Activated T-helper 1 cell treated with anti-CD3 and anti-CD28 coated beads, Interleukin-12 subunit alpha, Interleukin-12 subunit beta, Interleukin-2, Interleukin-4 antibody, amounts not matched to agents 30 ng/mL and 10 ng/mL and 1 ng/mL, durations not matched to agents 14 hours and 24 hours and 36 hours (primary cell): ENCODE results near the gene CEP164. TPM values are rescaled to one million over a fixed set of nuclear protein-coding genes. Genes with fewer than 3 reads are reported as not detected.
A peak's percentile ranks its signal among the peaks of the same experiment; 100 is the strongest.
"Not testable (repeated sequence)": the region's sequence is repeated elsewhere in the genome, so short reads cannot be mapped to it uniquely, and the experiment has no call there.

Source experiments
- DNase-seq: peaks from one replicate; pipeline ENCODE4 v3.0.0; 2021; ENCODE audit warnings: low spot score
- H3K27ac Mint-ChIP-seq: one replicate; pipeline ENCODE4 v1.8.0; 2021; ENCODE audit warnings: mild to moderate bottlenecking, mixed read lengths
- H3K27me3 Mint-ChIP-seq: one replicate; pipeline ENCODE4 v1.8.0; 2022; ENCODE audit warnings: mild to moderate bottlenecking, moderate library complexity, mixed read lengths; ENCODE audit not compliant: insufficient read depth
- H3K36me3 Mint-ChIP-seq: one replicate; pipeline ENCODE4 v1.8.0; 2021; ENCODE audit warnings: low read depth, mixed read lengths
- H3K4me1 Mint-ChIP-seq: one replicate; pipeline ENCODE4 v1.8.0; 2021; ENCODE audit warnings: low read depth, mixed read lengths
- H3K4me3 Mint-ChIP-seq: one replicate; pipeline ENCODE4 v1.8.0; 2021; ENCODE audit warnings: mild to moderate bottlenecking, moderate library complexity, mixed read lengths
- H3K9me3 Mint-ChIP-seq: one replicate; pipeline ENCODE4 v1.8.0; 2021; ENCODE audit warnings: mixed read lengths
- intact Hi-C: fragments of 100-400 bp; cut with micrococcal nuclease; formaldehyde crosslinking; loops from one replicate; pipeline ENCODE4 v1.15.1; 2024
- total RNA-seq: library from RNA; stranded (reverse); gene quantifications from 2 replicates; pipeline ENCODE4 v1.2.3, GENCODE V29; 2022

The CEP164 gene
- total RNA-seq, 1 donor from 2014 or later = 37.2 TPM

- intact Hi-C loops = no loop called here
- H3K36me3 Mint-ChIP-seq = no peaks in the 10 kb centered on the region
- H3K9me3 Mint-ChIP-seq = peaks cover 5% of the 10 kb centered on the region
- H3K27me3 Mint-ChIP-seq = peaks cover 4% of the 10 kb centered on the region
- no peaks in the 10 kb centered on the region for H3K4me1 Mint-ChIP-seq
- DNase-seq = no peak
- no peak overlapping the region for H3K27ac Mint-ChIP-seq
- H3K4me3 Mint-ChIP-seq = no peak overlapping the region
Observed at GRCh38 chr11:117453886-117454563, 126.4 kb downstream of the CEP164 start.

GRCh38 chr11:117454564-117454917, 126.9 kb downstream of the CEP164 start:
- Mint-ChIP-seq H3K27me3 (peaks cover 4% of the 10 kb centered on the region), H3K9me3 (peaks cover 5% of the 10 kb centered on the region), H3K27ac (no peak overlapping the region), H3K4me3 (no peak overlapping the region), H3K4me1 (no peaks in the 10 kb centered on the region), H3K36me3 (no peaks in the 10 kb centered on the region)
- intact Hi-C loops = no loop called here
- DNase-seq = no peak

- no peak overlapping the region for H3K27ac Mint-ChIP-seq
- no peaks in the 10 kb centered on the region for H3K4me1 Mint-ChIP-seq
- H3K27me3 Mint-ChIP-seq = peaks cover 4% of the 10 kb centered on the region
- H3K36me3 Mint-ChIP-seq = no peaks in the 10 kb centered on the region
- H3K4me3 Mint-ChIP-seq = no peak overlapping the region
- intact Hi-C loops = no loop called here
- peaks cover 5% of the 10 kb centered on the region for H3K9me3 Mint-ChIP-seq
- DNase-seq = no peak
Observed at GRCh38 chr11:117456027-117456720, 128.5 kb downstream of the CEP164 start.

DNA sequence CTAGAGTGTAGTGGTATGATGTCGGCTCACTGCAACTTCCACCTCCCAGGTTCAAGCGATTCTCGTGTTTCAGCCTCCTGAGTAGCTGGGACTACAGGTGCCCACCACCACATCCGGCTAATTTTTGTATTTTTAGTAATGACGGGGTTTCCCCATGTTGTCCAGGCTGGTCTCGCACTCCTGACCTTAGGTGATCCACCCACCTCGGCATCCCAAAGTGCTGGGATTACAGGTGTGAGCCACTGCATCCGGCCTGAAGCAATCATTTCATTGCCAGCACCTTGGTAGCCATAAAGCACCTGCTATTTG, 129.0 kb downstream of the CEP164 start:
- H3K27ac Mint-ChIP-seq, H3K36me3 Mint-ChIP-seq, H3K4me3 Mint-ChIP-seq, intact Hi-C loops, H3K4me1 Mint-ChIP-seq, H3K27me3 Mint-ChIP-seq, DNase-seq, H3K9me3 Mint-ChIP-seq: not testable (repeated sequence)

DNA sequence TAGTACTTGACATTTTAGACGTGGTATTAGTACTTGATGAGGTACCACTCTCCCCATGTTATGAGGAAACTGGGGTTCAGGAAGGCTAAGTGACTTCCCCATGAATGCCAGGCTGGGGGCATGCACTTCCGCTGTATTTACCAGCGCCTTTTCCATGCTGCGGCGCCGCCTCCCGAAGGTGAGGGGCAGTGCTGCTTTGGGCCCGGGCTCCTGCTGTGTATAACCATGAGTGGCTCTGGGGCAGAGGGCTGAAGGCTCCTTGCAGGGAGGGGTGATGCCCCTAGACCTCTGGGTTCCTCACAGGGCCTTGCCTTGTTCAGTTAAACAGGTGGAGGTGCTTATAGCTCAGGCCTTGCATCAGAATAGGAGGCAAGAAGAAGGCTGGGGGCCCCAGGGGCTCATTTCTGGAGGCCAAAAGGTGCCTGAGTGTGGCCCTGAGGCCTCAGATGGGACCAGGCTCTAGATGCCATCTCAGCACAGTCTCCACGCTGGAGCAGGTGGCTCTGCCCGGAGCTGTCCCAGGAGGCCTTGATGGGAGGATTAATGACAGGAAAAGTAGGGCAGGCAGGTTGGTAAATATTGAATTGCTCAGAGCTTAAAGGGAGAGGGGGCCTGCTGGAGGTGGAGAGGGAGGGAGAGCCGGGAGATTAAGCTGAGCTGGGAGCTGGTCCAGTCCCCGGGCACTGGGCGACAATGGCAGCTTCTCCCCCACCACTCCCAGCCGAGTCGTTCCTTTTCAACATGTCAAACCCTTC, 129.6 kb downstream of the CEP164 start:
- peaks cover 5% of the 10 kb centered on the region for H3K9me3 Mint-ChIP-seq
- no peaks in the 10 kb centered on the region for H3K4me1 Mint-ChIP-seq
- peaks cover 2% of the 10 kb centered on the region for H3K27me3 Mint-ChIP-seq
- no peak overlapping the region for H3K4me3 Mint-ChIP-seq
- H3K27ac Mint-ChIP-seq = no peak overlapping the region
- intact Hi-C loops = no loop called here
- no peak for DNase-seq
- no peaks in the 10 kb centered on the region for H3K36me3 Mint-ChIP-seq

DNA sequence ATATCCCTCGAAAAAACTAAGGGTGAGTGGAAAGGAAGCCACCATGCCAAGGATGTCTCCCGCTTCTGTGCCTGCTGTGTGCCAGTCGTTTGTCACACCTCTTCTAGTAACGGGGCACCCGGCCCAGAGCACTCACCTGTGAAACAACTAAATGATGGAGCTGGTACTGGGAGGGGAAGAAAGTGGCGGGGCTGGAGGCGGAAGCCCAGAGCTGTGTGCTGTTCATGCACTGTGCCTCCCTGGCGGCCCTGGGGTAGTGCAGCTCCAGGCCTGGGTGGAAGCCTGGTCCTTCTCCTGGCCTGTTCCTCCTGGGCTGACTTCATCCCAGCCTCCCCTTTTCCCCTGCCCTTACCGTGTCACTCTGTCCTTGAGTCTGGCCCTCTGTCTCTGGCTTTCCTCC, 130.2 kb downstream of the CEP164 start:
- H3K9me3 Mint-ChIP-seq = peaks cover 5% of the 10 kb centered on the region
- no peak for DNase-seq
- H3K4me3 Mint-ChIP-seq = no peak overlapping the region
- H3K36me3 Mint-ChIP-seq = no peaks in the 10 kb centered on the region
- peak overlapping the region; percentile 42 for H3K27ac Mint-ChIP-seq
- H3K27me3 Mint-ChIP-seq = peaks cover 3% of the 10 kb centered on the region
- H3K4me1 Mint-ChIP-seq = no peaks in the 10 kb centered on the region
- intact Hi-C loops = no loop called here

DNA sequence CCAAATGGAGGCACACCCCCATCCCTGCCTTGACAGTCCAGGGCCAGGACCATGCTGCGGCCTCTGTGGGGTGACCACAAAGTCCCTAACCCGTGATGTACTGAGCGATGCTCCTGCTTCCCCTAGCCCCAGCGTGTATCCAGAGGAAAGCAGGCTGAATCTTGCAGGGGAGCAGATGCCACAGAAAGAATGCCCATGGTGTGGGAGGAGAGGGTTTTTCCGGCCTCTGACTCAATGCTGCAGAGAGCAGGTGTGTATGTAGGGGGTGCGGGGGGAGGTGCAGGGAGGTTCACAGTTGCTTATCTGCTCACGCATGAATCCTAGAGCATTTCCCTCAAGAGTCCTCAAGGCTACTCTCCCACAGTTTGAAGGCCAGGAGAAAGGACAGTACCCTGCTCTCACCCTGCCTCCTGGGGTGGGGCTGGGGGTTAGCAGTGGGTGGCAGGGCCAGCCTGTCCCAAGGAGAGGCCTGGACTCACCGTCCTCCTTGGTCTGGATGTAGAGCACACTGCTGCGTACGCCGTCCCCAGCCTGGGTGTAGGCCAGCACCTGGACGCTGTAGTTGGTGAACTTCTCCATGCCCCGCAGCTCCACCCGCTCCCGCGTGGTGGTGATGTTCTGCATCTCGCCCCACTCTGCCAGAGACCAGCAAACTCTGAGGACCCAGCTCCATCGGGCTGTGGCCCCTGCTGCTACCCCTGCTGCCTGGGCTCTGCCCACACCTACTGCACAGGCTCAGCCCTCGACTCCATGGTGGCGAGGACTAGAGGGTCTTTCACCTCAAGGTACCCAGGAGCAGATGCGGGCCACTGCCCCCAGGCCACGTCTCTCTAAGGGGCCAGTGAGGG, 130.8 kb downstream of the CEP164 start:
- Mint-ChIP-seq H3K4me1 (no peaks in the 10 kb centered on the region), H3K27ac (peak overlapping the region; percentile 42), H3K4me3 (no peak overlapping the region), H3K36me3 (no peaks in the 10 kb centered on the region), H3K27me3 (peaks cover 3% of the 10 kb centered on the region), H3K9me3 (peaks cover 5% of the 10 kb centered on the region)
- intact Hi-C loops = no loop called here
- DNase-seq = no peak

GRCh38 chr11:117459123-117459978, 131.7 kb downstream of the CEP164 start:
- no peak for DNase-seq
- Mint-ChIP-seq H3K27me3 (peaks cover 2% of the 10 kb centered on the region), H3K36me3 (no peaks in the 10 kb centered on the region), H3K4me1 (no peaks in the 10 kb centered on the region), H3K4me3 (no peak overlapping the region), H3K9me3 (peaks cover under 1% of the 10 kb centered on the region), H3K27ac (no peak overlapping the region)
- intact Hi-C loops = no loop called here

GRCh38 chr11:117459979-117460300, 132.3 kb downstream of the CEP164 start:
- Mint-ChIP-seq H3K36me3 (no peaks in the 10 kb centered on the region), H3K4me1 (no peaks in the 10 kb centered on the region), H3K4me3 (no peak overlapping the region), H3K27ac (no peak overlapping the region), H3K9me3 (no peaks in the 10 kb centered on the region), H3K27me3 (peaks cover 2% of the 10 kb centered on the region)
- intact Hi-C loops = no loop called here
- DNase-seq = no peak

DNA sequence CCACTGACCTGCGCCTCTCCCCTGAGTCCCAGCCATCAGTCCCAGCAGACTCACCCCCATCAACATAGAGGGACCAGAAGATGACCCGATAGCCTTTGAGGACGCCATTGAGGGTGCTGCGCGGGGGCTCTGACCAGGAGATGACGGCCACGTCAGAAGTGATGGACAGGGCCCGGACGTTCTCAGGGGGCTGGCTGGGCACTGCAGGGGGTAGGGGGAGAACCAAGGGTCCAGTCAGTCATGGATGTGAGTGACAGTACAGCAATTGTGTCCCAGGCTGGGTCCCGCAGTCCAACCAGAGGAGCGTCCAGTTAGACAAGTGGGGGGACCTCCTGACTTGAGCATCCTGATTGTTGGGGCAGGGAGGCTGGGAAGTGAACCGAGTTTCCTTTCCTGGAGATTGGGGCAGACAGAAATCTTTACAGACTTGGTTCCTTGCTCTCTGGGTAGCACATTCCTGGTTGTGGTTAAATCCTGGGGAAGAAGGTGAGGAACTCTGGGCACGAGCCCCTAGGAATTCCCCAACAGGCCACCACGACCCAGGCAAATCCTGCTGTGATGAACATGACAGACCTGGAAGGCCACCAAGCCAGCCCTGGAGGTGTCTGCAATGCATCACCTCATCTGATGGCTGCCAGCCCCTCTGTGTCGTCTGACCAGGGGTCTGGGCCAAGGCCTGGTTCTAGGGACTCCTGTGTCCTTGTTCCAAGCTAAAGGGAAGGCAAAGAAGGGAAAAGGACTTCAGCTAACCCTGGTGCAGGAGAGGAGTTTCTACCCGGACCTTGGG, 133.9 kb downstream of the CEP164 start:
- H3K4me3 Mint-ChIP-seq = no peak overlapping the region
- H3K36me3 Mint-ChIP-seq = no peaks in the 10 kb centered on the region
- peak overlapping the region; percentile 55 for H3K27ac Mint-ChIP-seq
- peaks cover 2% of the 10 kb centered on the region for H3K27me3 Mint-ChIP-seq
- no peaks in the 10 kb centered on the region for H3K4me1 Mint-ChIP-seq
- intact Hi-C loops = no loop called here
- no peak for DNase-seq
- H3K9me3 Mint-ChIP-seq = no peaks in the 10 kb centered on the region

- no peaks in the 10 kb centered on the region for H3K36me3 Mint-ChIP-seq
- peaks cover 2% of the 10 kb centered on the region for H3K27me3 Mint-ChIP-seq
- H3K4me1 Mint-ChIP-seq = no peaks in the 10 kb centered on the region
- DNase-seq = no peak
- H3K9me3 Mint-ChIP-seq = no peaks in the 10 kb centered on the region
- H3K4me3 Mint-ChIP-seq = no peak overlapping the region
- intact Hi-C loops = no loop called here
- H3K27ac Mint-ChIP-seq = no peak overlapping the region
Observed at GRCh38 chr11:117462183-117462863, 134.7 kb downstream of the CEP164 start.
